GM18858 (cell line): ENCODE measurements around the gene IL22RA1.

Experiments used
- ATAC-seq: cut with Tn5 transposase; IDR thresholded peaks from one replicate; pipeline ENCODE4 v1.9.1; 2021; ENCODE audit not compliant: unreplicated experiment

IL22RA1 gene

GRCh38 chr1:24098943-24099638 lies 43.8 kb downstream of the IL22RA1 start:
- no peak for ATAC-seq

- no peak for ATAC-seq
Measured at GRCh38 chr1:24098102-24098501, 44.8 kb downstream of the IL22RA1 start.

GRCh38 chr1:24097663-24098062 lies 45.3 kb downstream of the IL22RA1 start:
- ATAC-seq = no peak

GRCh38 chr1:24096739-24097103 lies 46.2 kb downstream of the IL22RA1 start:
- no peak for ATAC-seq

GRCh38 chr1:24096009-24096738 lies 46.8 kb downstream of the IL22RA1 start:
- ATAC-seq = no peak

- no peak for ATAC-seq
Measured at GRCh38 chr1:24095140-24095859, 47.6 kb downstream of the IL22RA1 start.

- ATAC-seq = no peak
Measured at GRCh38 chr1:24094554-24094953, 48.4 kb downstream of the IL22RA1 start.

GRCh38 chr1:24093732-24094131 lies 49.2 kb downstream of the IL22RA1 start:
- ATAC-seq = no peak

GRCh38 chr1:24092979-24093378 lies 50.0 kb downstream of the IL22RA1 start:
- ATAC-seq = no peak

- no peak for ATAC-seq
Measured at GRCh38 chr1:24091971-24092482, 50.9 kb downstream of the IL22RA1 start.

- ATAC-seq = no peak
Measured at GRCh38 chr1:24090736-24091135, 52.2 kb downstream of the IL22RA1 start.

- ATAC-seq = no peak
Measured at GRCh38 chr1:24089743-24090555, 53.0 kb downstream of the IL22RA1 start.

- ATAC-seq = no peak
Measured at GRCh38 chr1:24089027-24089742, 53.8 kb downstream of the IL22RA1 start.

- ATAC-seq = no peak
Measured at GRCh38 chr1:24086466-24086865, 56.5 kb downstream of the IL22RA1 start.

GRCh38 chr1:24085546-24085945 lies 57.4 kb downstream of the IL22RA1 start:
- ATAC-seq = no peak

- ATAC-seq = no peak
Measured at GRCh38 chr1:24085007-24085406, 57.9 kb downstream of the IL22RA1 start.

GRCh38 chr1:24084050-24084449 lies 58.9 kb downstream of the IL22RA1 start:
- no peak for ATAC-seq

- no peak for ATAC-seq
Measured at GRCh38 chr1:24082372-24082771, 60.6 kb downstream of the IL22RA1 start.

GRCh38 chr1:24081190-24081589 lies 61.8 kb downstream of the IL22RA1 start:
- ATAC-seq = no peak

- no peak for ATAC-seq
Measured at GRCh38 chr1:24080131-24080530, 62.8 kb downstream of the IL22RA1 start.
